ENCODE measurements around the gene TRAPPC3L.

DNA sequence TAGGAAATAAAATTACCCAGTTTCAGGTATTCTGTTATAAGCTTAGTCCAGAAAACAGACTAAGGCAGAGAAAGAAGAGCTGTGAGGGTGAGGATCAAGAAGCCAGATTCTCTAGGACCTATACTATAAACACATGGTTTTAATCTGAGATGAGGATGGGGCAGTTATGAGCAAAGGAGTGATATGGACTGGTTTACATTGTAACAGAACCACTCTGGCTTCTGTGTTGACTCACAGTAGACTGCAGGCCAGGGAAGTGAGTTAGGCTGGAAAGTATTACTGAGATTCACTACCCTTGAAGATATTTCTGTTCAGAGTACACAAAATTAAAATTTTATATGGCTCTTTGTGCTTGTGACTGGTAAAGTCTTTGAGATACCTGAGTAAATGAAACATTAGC, 22.6 kb upstream of the TRAPPC3L start:
- TF ChIP-seq GATA3 (IDR thresholded peaks at IDR 0.05; ENCODE audit: borderline replicate concordance) (no peak), POLR2A (IDR thresholded peaks at IDR 0.05; ENCODE audit: low read length) (no peak), JUN (IDR thresholded peaks at IDR 0.05) (no peak), EP300 (IDR thresholded peaks at IDR 0.05) (no peak), RAD21 (conservative IDR thresholded peaks at IDR 0.05 in 1 of 2, IDR thresholded peaks at IDR 0.05 in 1 of 2) (no peak), JUNB (IDR thresholded peaks at IDR 0.05) (no peak), ZC3H11A (IDR thresholded peaks at IDR 0.05) (no peak), CHD2 (IDR thresholded peaks at IDR 0.05; ENCODE audit: low read length, partially characterized antibody) (no peak)
- TF ChIP-seq, protein P1, sequence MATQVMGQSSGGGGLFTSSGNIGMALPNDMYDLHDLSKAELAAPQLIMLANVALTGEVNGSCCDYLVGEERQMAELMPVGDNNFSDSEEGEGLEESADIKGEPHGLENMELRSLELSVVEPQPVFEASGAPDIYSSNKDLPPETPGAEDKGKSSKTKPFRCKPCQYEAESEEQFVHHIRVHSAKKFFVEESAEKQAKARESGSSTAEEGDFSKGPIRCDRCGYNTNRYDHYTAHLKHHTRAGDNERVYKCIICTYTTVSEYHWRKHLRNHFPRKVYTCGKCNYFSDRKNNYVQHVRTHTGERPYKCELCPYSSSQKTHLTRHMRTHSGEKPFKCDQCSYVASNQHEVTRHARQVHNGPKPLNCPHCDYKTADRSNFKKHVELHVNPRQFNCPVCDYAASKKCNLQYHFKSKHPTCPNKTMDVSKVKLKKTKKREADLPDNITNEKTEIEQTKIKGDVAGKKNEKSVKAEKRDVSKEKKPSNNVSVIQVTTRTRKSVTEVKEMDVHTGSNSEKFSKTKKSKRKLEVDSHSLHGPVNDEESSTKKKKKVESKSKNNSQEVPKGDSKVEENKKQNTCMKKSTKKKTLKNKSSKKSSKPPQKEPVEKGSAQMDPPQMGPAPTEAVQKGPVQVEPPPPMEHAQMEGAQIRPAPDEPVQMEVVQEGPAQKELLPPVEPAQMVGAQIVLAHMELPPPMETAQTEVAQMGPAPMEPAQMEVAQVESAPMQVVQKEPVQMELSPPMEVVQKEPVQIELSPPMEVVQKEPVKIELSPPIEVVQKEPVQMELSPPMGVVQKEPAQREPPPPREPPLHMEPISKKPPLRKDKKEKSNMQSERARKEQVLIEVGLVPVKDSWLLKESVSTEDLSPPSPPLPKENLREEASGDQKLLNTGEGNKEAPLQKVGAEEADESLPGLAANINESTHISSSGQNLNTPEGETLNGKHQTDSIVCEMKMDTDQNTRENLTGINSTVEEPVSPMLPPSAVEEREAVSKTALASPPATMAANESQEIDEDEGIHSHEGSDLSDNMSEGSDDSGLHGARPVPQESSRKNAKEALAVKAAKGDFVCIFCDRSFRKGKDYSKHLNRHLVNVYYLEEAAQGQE (IDR thresholded peaks at IDR 0.05): no peak
- TF ChIP-seq, protein P2, sequence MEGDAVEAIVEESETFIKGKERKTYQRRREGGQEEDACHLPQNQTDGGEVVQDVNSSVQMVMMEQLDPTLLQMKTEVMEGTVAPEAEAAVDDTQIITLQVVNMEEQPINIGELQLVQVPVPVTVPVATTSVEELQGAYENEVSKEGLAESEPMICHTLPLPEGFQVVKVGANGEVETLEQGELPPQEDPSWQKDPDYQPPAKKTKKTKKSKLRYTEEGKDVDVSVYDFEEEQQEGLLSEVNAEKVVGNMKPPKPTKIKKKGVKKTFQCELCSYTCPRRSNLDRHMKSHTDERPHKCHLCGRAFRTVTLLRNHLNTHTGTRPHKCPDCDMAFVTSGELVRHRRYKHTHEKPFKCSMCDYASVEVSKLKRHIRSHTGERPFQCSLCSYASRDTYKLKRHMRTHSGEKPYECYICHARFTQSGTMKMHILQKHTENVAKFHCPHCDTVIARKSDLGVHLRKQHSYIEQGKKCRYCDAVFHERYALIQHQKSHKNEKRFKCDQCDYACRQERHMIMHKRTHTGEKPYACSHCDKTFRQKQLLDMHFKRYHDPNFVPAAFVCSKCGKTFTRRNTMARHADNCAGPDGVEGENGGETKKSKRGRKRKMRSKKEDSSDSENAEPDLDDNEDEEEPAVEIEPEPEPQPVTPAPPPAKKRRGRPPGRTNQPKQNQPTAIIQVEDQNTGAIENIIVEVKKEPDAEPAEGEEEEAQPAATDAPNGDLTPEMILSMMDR (IDR thresholded peaks at IDR 0.05): no peak
- TF ChIP-seq, protein P3, sequence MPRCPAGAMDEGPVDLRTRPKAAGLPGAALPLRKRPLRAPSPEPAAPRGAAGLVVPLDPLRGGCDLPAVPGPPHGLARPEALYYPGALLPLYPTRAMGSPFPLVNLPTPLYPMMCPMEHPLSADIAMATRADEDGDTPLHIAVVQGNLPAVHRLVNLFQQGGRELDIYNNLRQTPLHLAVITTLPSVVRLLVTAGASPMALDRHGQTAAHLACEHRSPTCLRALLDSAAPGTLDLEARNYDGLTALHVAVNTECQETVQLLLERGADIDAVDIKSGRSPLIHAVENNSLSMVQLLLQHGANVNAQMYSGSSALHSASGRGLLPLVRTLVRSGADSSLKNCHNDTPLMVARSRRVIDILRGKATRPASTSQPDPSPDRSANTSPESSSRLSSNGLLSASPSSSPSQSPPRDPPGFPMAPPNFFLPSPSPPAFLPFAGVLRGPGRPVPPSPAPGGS (IDR thresholded peaks at IDR 0.05): no peak
- TF ChIP-seq, protein P4, sequence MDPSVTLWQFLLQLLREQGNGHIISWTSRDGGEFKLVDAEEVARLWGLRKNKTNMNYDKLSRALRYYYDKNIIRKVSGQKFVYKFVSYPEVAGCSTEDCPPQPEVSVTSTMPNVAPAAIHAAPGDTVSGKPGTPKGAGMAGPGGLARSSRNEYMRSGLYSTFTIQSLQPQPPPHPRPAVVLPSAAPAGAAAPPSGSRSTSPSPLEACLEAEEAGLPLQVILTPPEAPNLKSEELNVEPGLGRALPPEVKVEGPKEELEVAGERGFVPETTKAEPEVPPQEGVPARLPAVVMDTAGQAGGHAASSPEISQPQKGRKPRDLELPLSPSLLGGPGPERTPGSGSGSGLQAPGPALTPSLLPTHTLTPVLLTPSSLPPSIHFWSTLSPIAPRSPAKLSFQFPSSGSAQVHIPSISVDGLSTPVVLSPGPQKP (IDR thresholded peaks at IDR 0.05; ENCODE audit: low read depth, low read length): no peak

All from A549 (cell line).